NCI-H524 (cell line): ENCODE data around the gene EPC1.
"Not testable (repeated sequence)": the region's sequence is repeated elsewhere in the genome, so short reads cannot be mapped to it uniquely, and the experiment has no call there.

Experiments
- DNase-seq, 2 experiments: peaks; one replicate each; lab custom pipeline; 2025; lab: John Stamatoyannopoulos, UW

Gene EPC1

DNA sequence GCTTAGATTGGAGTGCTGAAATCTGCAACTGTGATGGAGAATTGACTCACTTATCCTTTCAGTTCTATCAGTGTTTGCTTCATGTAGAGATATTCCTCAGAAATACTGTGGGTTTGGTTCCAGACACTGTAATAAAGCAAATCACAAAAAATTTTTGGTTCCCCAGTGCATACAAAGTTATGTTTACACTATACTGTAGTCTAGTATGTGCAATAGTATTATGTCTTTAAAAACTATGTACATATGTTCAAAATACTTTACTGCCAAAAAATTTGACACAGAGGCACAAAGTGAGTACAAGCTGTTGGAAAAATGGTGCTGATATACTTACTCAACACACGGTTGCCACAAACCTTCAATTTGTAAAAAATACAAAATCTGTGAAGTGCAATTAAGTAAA is 112.5 kb downstream of the EPC1 start:
- no peak for DNase-seq

DNA sequence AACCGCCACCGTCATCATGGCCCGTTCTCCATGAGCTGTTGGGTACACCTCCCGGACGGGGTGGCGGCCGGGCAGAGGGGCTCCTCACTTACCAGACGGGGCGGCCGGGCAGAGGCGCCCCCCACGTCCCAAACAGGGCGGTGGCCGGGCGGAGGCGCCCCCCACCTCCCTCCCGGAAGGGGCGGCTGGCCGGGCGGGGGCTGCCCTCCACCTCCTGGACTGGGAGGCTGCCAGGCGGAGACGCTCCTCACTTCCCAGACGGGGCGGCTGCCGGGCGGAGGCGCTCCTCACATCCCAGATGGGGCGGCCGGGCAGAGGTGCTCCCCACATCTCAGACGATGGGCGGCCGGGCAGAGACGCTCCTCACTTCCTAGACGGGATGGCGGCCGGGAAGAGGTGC is 113.6 kb downstream of the EPC1 start:
- not testable (repeated sequence) for DNase-seq

DNA sequence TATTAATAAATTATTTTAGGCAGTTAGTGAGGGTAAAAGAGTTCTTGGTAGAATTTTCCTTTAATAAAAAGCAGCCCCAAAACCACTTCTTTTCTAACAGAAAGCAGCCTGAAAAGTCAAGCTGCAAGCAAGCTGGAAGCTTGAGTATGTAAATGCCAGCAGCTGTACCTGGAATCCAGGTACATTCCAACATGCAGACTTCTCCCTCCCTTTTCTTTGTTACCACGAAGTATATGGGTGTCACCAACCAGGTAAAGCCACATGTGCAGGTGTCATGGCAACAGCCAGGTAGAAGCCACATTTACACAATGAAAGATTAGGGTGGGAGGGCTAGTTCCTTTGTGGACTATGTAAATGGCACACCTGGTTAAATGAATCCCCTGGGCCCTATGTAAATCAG is 114.6 kb downstream of the EPC1 start:
- DNase-seq, result no peak

DNA sequence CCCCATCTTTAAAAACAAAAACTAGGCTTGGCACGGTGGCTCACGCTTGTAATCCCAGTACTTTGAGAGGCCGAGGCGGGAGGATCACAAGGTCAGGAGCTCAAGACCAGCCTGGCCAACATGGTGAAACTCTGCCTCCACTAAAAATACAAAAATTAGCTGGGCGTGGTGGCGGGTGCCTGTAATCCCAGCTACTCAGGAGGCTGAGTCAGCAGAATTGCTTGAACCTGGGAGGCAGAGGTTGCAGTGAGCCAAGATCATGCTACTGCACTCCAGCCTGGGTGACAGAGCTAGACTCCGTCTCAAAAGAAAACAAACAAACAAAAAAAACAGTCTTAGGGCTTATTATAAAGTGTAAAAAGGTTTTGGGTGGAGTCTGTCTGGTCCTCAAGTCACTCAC is 117.2 kb downstream of the EPC1 start:
- not testable (repeated sequence) for DNase-seq

DNA sequence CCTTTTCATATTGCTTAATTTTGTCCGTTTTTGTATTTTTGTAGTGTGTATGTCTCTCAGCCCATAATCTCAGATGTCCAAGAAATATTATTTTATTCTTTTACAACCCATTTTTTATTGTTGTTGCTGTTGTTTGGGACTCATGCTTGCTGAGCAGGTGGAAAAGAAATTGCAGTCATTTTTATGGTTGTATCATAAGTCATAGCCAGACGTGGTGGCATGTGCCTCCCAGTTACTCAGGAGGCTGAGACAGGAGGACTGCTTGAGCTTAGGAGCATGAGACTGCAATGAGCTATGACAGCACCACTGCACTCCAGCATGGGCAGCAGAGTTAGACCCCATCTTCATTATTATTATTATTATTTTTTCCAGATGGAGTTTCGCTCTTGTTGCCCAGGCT is 117.8 kb downstream of the EPC1 start:
- no peak for DNase-seq

DNA sequence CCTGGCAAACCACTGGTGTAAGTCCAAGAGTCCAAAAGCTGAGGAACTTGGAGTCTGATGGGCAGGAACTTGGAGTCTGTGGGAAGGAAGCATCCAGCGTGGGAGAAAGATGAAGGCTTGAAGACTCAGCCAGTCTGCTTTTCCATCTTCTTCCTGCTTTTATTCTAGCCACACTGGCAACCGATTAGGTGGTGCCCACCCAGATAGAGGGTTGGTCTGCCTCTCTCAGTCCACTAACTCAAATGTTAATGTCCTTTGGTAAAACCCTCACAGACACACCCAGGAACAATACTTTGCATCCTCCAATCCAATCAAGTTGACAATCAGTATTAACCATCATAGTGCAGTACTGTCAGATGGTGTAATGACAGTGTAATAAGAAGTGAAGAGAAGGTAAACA is 119.2 kb downstream of the EPC1 start:
- DNase-seq, result no peak

DNA sequence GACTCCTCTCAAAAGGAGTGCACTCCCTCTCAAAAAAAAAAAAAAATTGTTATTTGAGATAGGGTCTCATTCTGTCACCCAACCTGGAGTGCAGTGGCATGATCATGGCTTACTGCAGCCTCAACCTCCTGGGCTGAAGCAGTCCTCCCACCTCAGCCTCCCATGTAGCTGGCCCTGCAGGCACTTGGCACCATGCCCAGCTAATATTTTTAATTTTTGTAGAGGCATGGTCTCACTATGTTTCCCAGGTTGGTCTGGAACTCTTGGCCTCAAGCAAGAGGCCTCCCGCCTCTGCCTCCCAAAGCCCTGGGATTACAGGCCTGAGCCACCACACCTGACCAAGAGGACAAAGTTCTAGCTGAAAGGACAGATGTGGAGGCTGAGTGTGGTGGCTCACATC is 120.3 kb downstream of the EPC1 start:
- DNase-seq, result no peak

DNA sequence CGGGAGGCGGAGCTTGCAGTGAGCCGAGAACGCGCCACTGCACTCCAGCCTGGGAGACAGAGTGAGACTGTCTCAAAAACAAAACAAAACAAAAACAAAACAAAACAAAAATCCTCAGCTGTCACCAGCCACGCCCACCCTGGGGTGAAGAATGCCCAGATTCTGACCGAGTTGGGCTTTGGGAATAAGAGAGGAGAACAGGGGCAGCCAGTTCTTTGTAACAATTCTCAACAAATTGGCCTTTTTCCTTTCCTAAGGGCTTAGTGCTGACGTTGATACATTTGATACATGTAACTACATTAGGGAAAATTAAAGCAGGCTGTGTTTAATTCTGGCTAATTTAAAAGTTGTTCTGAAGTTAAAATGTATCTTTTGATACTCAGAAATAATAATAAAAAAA is 121.0 kb downstream of the EPC1 start:
- DNase-seq, result no peak

DNA sequence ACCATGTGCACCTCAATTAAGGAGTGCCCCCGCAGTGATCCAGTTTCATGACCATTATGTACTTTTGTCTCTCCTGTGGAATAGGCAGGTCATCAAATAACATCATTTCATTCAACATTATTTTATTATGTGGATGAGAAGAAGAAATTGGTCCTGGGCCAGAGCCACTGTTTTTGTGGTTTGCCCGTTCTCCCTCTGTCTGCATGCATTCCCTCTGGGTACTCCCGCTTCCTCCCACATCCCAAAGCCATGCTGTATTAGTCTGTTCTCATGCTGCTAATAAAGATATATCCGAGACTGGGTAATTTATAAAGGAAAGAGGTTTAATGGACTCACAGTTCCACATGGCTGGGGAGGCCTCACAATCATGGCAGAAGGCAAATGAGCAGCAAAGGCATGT is 124.6 kb downstream of the EPC1 start:
- not testable (repeated sequence) for DNase-seq

DNA sequence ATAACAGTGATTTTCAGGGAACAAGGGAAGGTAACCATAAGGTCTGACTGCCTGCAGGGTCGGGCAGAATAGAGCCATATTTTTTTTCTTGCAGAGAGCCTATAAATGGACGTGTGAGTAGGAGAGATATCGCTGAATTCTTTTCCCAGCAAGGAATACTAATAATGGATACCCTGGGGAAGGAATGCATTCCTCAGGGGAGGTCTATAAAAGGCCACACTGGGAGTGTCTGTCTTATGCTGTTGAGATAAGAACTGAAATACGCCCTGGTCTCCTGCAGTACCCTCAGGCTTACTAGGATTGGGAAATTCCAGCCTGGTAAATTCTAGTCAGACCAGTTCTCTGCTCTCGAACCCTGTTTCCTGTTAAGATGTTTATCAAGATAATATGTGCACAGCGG is 127.8 kb downstream of the EPC1 start:
- not testable (repeated sequence) for DNase-seq

DNA sequence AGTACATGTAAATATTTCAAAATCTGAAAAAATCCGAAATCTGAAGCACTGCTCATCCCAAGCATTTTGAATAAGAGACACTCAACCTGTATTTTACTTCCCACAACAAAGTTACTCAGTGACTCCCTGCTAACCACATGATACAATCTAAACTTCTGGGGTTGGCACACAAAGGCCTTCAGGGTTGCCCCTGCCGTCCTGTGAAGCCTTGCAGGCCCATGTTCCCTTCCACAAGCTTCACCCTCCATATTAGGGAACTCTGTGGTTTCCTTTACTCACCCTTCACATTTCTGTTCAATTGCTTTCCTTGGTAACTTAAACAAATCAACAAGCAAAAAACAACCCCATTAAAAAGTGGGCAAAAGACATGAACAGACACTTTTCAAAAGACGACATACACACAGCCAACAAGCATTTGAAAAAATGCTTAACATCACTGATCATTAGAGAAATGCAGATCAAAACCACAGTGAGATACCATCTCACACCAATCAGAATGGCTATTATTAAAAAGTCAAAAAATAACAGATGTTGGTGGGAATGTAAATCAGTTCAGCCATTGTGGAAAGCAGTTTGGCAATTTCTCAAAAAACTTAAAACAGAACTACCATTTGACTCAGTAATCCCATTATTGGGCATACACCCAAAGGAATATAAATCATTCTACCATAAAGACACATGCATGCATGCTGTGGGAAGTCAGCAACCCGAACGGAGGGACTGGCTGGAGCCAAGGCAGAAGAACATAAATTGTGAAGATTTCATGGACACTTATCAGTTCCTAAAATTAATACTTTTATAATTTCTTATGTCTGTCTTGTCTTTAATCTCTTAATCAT is 128.5 kb downstream of the EPC1 start:
- not testable (repeated sequence) for DNase-seq
